ENCODE results near the gene ACSS2. TPM values are rescaled to one million over a fixed set of nuclear protein-coding genes. Genes with fewer than 3 reads are reported as not detected.

Gene ACSS2
- polyA plus RNA-seq, 4 donors, result 27.8 to 49.3 (median 36.2) TPM

- DNase-seq (ENCODE audit: low read depth in 4 of 4, low spot score in 3 of 4), result no peak
Observed at GRCh38 chr20:34907616-34908469, 31.4 kb downstream of the ACSS2 start.

GRCh38 chr20:34915131-34915530 is 38.7 kb downstream of the ACSS2 start:
- no peak for DNase-seq (ENCODE audit: low read depth in 4 of 4, low spot score in 3 of 4)

- DNase-seq (ENCODE audit: low read depth in 4 of 4, low spot score in 3 of 4), result no peak
Observed at GRCh38 chr20:34915749-34916455, 39.5 kb downstream of the ACSS2 start.

DNA sequence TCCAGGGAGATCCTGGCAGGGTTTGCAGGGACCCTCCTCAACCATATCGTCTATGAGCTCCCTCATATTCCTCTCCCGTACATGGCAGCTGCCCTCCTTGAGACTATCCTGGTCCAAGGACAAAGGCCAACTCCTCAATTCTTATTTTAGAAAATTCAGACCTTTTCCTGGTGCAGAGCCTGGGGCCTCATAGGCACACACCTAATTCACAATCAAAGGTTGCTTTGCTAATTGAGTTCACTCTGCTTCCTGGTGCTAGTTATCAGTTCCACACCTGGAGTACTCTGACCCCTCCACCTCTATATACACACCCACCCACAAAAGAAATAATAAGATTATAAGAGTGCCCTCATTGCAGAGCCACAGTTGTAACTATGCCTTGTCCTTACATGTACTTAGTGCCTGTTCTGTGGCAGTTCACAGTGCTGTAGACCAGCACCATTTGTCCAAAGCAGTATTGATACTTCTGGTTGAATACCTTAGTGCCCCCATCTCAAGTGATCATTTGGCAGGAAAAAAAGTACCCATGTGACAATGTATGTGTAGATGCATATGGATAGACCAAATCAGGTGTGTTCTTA is 40.5 kb downstream of the ACSS2 start:
- no peak for DNase-seq (ENCODE audit: low read depth in 4 of 4, low spot score in 3 of 4)

DNA sequence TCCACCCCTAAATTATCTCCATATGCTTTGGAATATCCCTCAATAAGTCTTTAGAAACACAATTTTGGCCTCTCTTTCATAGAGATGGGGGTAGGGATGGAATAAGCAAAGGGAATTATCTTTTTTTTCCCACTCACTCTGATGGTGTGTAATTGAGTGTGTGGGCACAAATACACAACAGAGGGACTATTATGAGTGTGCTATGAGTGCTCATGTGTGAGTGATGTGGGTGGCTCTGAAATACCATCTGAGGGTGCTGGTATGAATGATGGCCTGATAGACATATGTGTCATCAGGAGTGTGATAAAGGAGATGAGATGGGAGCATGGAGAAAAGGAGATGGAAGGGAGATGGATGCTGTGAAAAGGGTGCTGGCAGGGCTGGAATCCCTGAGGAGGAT is 43.6 kb downstream of the ACSS2 start:
- no peak for DNase-seq (ENCODE audit: low read depth in 4 of 4, low spot score in 3 of 4)

GRCh38 chr20:34921436-34921835 is 45.0 kb downstream of the ACSS2 start:
- no peak for DNase-seq (ENCODE audit: low read depth in 4 of 4, low spot score in 3 of 4)

GRCh38 chr20:34922654-34923381 is 46.4 kb downstream of the ACSS2 start:
- DNase-seq (ENCODE audit: low read depth in 4 of 4, low spot score in 3 of 4), result no peak

GRCh38 chr20:34923414-34923813 is 47.0 kb downstream of the ACSS2 start:
- DNase-seq (ENCODE audit: low read depth in 4 of 4, low spot score in 3 of 4), result no peak

GRCh38 chr20:34925341-34925740 is 48.9 kb downstream of the ACSS2 start:
- DNase-seq (ENCODE audit: low read depth in 4 of 4, low spot score in 3 of 4), result no peak

GRCh38 chr20:34925981-34926380 is 49.6 kb downstream of the ACSS2 start:
- no peak for DNase-seq (ENCODE audit: low read depth in 4 of 4, low spot score in 3 of 4)

DNA sequence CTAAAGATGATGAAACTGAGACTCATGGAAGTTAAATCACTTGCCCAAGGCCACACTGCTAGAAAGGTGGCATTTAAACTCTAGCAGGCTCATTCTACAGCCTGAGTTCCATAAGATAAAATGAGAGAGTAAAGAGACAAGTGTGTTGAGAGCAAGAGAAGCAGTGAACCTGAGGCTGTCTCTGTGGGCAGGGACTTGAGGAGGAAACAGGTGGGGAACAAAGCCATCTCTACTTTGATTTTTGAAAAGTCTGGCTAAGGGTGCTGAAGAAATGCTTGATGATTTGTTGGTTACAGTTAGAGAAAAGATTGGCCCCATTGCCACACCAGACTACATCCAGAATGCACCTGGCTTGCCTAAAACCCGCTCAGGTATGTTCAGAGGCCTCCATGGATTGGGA is 50.2 kb downstream of the ACSS2 start:
- no peak for DNase-seq (ENCODE audit: low read depth in 4 of 4, low spot score in 3 of 4)

GRCh38 chr20:34927736-34928135 is 51.3 kb downstream of the ACSS2 start:
- DNase-seq (ENCODE audit: low read depth in 4 of 4, low spot score in 3 of 4), result no peak

GRCh38 chr20:34928411-34928810 is 52.0 kb downstream of the ACSS2 start:
- no peak for DNase-seq (ENCODE audit: low read depth in 4 of 4, low spot score in 3 of 4)

GRCh38 chr20:34931771-34932170 is 55.4 kb downstream of the ACSS2 start:
- DNase-seq (ENCODE audit: low read depth in 4 of 4, low spot score in 3 of 4), result no peak

GRCh38 chr20:34938466-34939163 is 62.2 kb downstream of the ACSS2 start:
- no peak for DNase-seq (ENCODE audit: low read depth in 4 of 4, low spot score in 3 of 4)

- DNase-seq (ENCODE audit: low read depth in 4 of 4, low spot score in 3 of 4), result no peak
Observed at GRCh38 chr20:34940081-34940481, 63.7 kb downstream of the ACSS2 start.

DNA sequence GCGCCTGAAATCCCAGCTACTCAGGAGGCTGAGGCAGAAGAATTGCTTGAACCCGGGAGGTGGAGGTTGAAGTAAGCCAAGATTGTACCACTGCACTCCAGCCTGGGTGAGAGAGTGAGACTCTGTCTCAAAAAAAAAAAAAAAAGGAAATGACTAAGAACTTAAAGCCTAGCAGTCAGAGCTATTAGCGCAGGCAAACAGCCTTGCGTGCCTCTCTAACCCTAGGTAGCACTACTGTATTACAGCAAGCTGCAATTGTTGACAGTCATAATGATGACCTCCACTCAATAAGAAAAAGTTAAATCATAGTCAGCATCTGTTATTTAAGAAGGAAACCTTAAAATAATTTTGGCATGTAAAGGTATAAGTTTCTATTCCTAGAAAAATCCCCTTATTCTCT is 64.8 kb downstream of the ACSS2 start:
- no peak for DNase-seq (ENCODE audit: low read depth in 4 of 4, low spot score in 3 of 4)

- DNase-seq (ENCODE audit: low read depth in 4 of 4, low spot score in 3 of 4), result no peak
Observed at GRCh38 chr20:34942301-34942700, 65.9 kb downstream of the ACSS2 start.

GRCh38 chr20:34943808-34944567 is 67.6 kb downstream of the ACSS2 start:
- DNase-seq (ENCODE audit: low read depth in 4 of 4, low spot score in 3 of 4), result no peak

All from left renal pelvis (tissue), 4 donors.